Pancreas (tissue), 10 donors: ENCODE results near the gene MGMT. TPM values are rescaled to one million over a fixed set of nuclear protein-coding genes. Genes with fewer than 3 reads are reported as not detected.

Source experiments
- ATAC-seq, 4 donors: fragments of 200-7000 bp; cut with Tn5 transposase; one replicate each; pipeline versions ENCODE4 v1.8.0 to v1.9.1; 2020; ENCODE audit warnings: mild to moderate bottlenecking in 4 of 4, moderate library complexity in 4 of 4
- DNase-seq, 6 donors: peaks; one replicate each; pipeline ENCODE4 v3.0.0-alpha.2; 2020
- FAIRE-seq: peaks from 2 replicates; lab custom pipeline; 2012; peaks lifted over from hg19 to GRCh38; lab: Jason Lieb, UNC
- H3K27ac ChIP-seq, 4 donors: fragments of 200-600 bp; sonication (generic); 1 replicate in 3 of 4; 2 replicates in 1 of 4; pipeline versions ENCODE4 v1.5.0 to v1.8.0; 2020
- H3K27me3 ChIP-seq, 4 donors: fragments of 200-600 bp; one replicate each; pipeline ENCODE4 v1.8.0; 2021
- H3K36me3 ChIP-seq, 3 donors: fragments of 200-600 bp; sonication (generic) in 1 of 3; one replicate each; pipeline versions ENCODE4 v1.5.0 to v1.8.0; 2020 to 2021
- H3K4me1 ChIP-seq, 3 donors: fragments of 200-600 bp; one replicate each; pipeline ENCODE4 v1.8.0; 2021
- H3K4me3 ChIP-seq, 4 donors: fragments of 200-600 bp; sonication (generic) in 2 of 4; one replicate each; pipeline versions ENCODE4 v1.5.0 to v1.8.0; 2020 to 2021
- H3K9me3 ChIP-seq, 4 donors: fragments of 200-600 bp; one replicate each; pipeline ENCODE4 v1.8.0; 2021
- WGBS, 2 donors: extraction: QIAGEN DNeasy Blood & Tissue Kit; methylation state at CpG; one replicate each; pipeline ENCODE4 v1.1.7; 2013; 5-methylcytosine and 5-hydroxymethylcytosine counted together
- intact Hi-C, 3 donors: fragments of 100-400 bp; cut with DNase I; formaldehyde crosslinking; loops; one replicate each; pipeline versions ENCODE4 v1.11.1 to v1.14.2; 2022
- polyA plus RNA-seq, 2 donors: library from polyadenylated mRNA; stranded (reverse); fragments of 200-250 nt; gene quantifications; one replicate each; pipeline ENCODE4 v1.2.3, GENCODE V29; 2013
- total RNA-seq, 6 donors: library from RNA; stranded (reverse); fragmentation: NEBNext Ultra II Directional in 4 of 6; extraction: Animal tissue kit (Norgen Biotek cat#: 25700) in 4 of 6; gene quantifications; one replicate each; pipeline versions ENCODE4 v1.2.1 to v1.2.4, GENCODE V29; 2021 to 2023
- TF ChIP-seq, protein P1 (sequence below), 4 donors: fragments of 200-600 bp; sonication (generic) in 3 of 4; IDR thresholded peaks; one replicate each; pipeline versions ENCODE4 v1.5.0 to v1.8.0; 2021; ENCODE audit warnings: antibody characterized with exemption in 4 of 4
- donor health status: healthy with polysubstance abuse.
- donor health status: DM: no; HTN: no; CAD: no; lungs with moderate emphysema.
- donor health status: DM: no; HTN: no; CAD: no.
- donor health status: control.
- donor health status: control.
- donor health status: Bipolar disorder and iron deficiency.
- donor health status: DM: yes; HTN: yes; CAD: no.
- donor health status: DM: no; HTN: no; CAD: no.
- donor health status: DM: no; HTN: no; CAD: no.
- donor health status: DM: yes; HTN: yes; CAD: no.

MGMT gene
- total and polyA plus RNA-seq, 8 donors = 9.1 to 18.6 (median 12.0) TPM

DNA sequence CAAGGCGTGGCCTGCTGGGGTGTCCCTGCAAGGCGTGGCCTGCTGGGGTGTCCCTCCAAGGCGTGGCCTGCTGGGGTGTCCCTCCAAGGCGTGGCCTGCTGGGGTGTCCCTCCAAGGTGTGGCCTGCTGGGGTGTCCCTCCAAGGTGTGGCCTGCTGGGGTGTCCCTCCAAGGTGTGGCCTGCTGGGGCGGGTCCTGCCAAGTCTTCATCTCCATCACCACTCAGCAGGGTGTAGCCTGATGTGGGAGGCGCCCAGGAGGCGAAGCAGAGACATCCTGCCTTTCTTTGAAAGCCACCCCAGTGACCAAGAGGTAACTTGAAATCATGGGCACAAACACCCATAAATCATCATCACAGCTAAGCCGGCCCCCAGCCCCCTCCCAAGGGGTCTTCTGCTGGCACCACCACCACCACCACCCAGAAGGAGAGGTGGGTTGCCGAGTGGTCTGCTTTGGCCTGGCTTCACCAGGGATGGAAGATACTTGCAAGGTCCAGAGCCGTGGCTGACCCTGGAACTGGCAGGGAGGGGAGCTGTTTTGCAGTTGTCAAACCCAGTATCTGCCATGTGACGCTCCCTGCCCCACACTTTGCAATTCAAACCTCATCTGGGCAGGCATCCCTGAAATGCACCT lies 306.4 kb downstream of the MGMT start:
- no peaks in the 10 kb centered on the region for H3K4me1 ChIP-seq
- no peak overlapping the region for H3K4me3 ChIP-seq
- 92 to 95% methylated on average over 11 of the region's 11 CpGs for WGBS, 2 donors
- TF ChIP-seq, protein P1, sequence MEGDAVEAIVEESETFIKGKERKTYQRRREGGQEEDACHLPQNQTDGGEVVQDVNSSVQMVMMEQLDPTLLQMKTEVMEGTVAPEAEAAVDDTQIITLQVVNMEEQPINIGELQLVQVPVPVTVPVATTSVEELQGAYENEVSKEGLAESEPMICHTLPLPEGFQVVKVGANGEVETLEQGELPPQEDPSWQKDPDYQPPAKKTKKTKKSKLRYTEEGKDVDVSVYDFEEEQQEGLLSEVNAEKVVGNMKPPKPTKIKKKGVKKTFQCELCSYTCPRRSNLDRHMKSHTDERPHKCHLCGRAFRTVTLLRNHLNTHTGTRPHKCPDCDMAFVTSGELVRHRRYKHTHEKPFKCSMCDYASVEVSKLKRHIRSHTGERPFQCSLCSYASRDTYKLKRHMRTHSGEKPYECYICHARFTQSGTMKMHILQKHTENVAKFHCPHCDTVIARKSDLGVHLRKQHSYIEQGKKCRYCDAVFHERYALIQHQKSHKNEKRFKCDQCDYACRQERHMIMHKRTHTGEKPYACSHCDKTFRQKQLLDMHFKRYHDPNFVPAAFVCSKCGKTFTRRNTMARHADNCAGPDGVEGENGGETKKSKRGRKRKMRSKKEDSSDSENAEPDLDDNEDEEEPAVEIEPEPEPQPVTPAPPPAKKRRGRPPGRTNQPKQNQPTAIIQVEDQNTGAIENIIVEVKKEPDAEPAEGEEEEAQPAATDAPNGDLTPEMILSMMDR (IDR thresholded peaks at IDR 0.05) = no peak
- no peak overlapping the region for H3K27ac ChIP-seq
- H3K36me3 ChIP-seq = peaks cover 0 to 8% (median 0%) of the 10 kb centered on the region in 3 donors
- FAIRE-seq (no peak), ATAC-seq (no peak), DNase-seq (peak in 1 of 6 donors; percentile 50)
- no peaks in the 10 kb centered on the region for H3K9me3 ChIP-seq
- no peaks in the 10 kb centered on the region for H3K27me3 ChIP-seq
- intact Hi-C loops = no loop called here

DNA sequence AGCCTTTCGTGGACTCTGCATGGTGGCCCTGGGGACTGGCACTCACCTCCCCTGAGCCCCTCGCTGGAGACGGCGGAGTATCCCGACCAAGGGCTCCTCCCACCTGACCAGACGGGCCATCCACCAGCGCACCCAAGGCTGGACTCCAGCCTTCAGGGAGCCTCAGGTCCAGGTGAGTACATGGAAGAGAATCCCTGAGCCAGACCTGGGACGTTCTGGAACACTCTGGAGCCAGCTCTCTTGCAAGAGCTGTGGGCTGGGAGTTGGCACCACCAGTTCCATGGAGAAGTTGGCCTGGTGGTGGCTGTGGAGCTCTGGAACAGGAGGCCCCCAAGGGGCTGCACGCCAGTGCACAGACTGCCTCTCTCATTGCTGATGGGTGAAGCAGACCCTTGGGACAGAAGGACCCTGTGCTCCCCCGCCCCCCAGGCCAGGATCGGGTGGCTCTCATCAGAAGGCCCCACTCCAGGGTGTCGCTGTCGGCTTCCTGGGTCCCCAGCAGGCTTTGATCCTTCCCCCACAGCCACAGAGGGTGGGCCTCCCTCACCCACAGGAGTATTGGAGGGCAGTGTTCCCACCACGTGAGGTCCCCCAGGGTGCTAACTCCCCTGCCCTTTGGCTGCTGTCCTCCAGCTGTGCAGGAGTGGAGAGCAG lies 307.2 kb downstream of the MGMT start:
- intact Hi-C loops = no loop called here
- 87 to 91% methylated on average over 14 of the region's 14 CpGs for WGBS, 2 donors
- Histone ChIP-seq H3K4me1 (no peaks in the 10 kb centered on the region), H3K4me3 (no peak overlapping the region), H3K9me3 (no peaks in the 10 kb centered on the region), H3K27me3 (no peaks in the 10 kb centered on the region), H3K36me3 (peaks cover 0 to under 1% (median 0%) of the 10 kb centered on the region in 3 donors), H3K27ac (no peak overlapping the region)
- TF ChIP-seq, protein P1 (IDR thresholded peaks at IDR 0.05) = no peak
- FAIRE-seq (no peak), DNase-seq (peak in 1 of 6 donors; percentile 47), ATAC-seq (no peak)

DNA sequence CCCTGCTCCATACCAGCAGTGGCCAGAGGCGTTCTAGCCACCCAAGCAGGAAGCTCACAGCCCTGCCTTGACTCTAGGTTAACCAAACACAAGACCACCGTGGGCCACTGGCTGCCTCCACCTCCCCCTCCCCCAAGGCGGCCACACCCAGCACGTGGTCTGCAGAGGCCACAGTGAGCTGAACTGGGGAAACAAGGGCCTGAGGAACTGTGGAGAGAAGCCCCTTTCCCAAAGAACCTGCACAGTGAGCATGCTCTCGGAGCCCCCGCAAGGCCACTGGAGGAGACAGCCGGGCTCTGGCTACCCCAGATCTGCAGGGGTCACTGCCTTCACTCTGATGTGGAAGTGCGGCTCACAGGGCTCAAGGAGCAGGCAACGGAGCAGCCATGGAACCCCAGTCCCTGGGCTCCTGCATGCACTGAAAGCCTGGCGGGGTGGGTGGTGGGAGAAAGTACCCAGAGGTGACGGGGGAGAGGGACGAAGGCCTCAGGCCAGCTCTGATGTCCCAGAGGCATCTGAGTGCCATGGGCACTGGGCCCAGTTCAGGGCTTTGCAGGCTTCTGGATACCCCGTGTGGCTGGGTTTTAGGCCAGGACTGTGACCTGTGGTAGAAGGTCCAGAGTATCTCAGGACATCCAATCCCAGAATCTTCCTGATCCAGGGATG lies 307.8 kb downstream of the MGMT start:
- Histone ChIP-seq H3K4me1 (no peaks in the 10 kb centered on the region), H3K4me3 (no peak overlapping the region), H3K27ac (no peak overlapping the region), H3K9me3 (no peaks in the 10 kb centered on the region), H3K27me3 (no peaks in the 10 kb centered on the region), H3K36me3 (no peaks in the 10 kb centered on the region)
- DNase-seq (no peak), ATAC-seq (no peak), FAIRE-seq (no peak)
- TF ChIP-seq, protein P1 (IDR thresholded peaks at IDR 0.05) = no peak
- WGBS, 2 donors = 86 to 88% methylated on average over 13 of the region's 13 CpGs
- intact Hi-C loops = no loop called here

DNA sequence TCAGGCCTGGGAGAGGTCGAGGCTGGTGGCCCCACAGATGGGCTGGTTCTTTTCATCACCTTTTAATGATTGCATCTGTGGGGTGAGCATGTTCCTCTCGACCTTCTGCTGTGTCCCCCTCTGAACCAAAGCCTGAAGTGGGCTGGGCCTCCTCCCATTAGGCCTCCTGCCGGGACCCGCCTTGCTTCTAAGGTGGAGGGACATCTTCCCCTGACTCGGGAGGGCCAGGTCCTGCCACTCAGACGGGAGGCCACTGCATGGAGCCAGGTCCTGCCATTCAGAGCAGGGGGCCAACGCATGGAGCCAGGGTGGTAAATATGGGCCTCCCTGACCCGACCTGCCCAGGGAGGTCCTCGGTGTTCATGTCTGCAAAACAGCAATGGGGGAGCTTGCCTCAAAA lies 308.6 kb downstream of the MGMT start:
- H3K9me3 ChIP-seq = no peaks in the 10 kb centered on the region
- TF ChIP-seq, protein P1 (IDR thresholded peaks at IDR 0.05) = no peak
- no peaks in the 10 kb centered on the region for H3K27me3 ChIP-seq
- intact Hi-C loops = no loop called here
- DNase-seq = peak in 1 of 6 donors; percentile 43
- no peaks in the 10 kb centered on the region for H3K4me1 ChIP-seq
- no peak overlapping the region for H3K4me3 ChIP-seq
- no peak overlapping the region for H3K27ac ChIP-seq
- WGBS, 2 donors = 79 to 83% methylated on average over 9 of the region's 9 CpGs
- FAIRE-seq = no peak
- no peaks in the 10 kb centered on the region for H3K36me3 ChIP-seq
- no peak for ATAC-seq
